Kidney epithelial cell (primary cell): ENCODE measurements around the gene TIMP2. TPM values are rescaled to one million over a fixed set of nuclear protein-coding genes. Genes with fewer than 3 reads are reported as not detected.

Source experiments
- DNase-seq: peaks from one replicate; pipeline ENCODE4 v3.0.0-alpha.2; 2010; ENCODE audit warnings: low read depth
- H3K27me3 ChIP-seq: 2 replicates; pipeline ENCODE4 v1.6.0; 2011; ENCODE audit warnings: low read length; ENCODE audit not compliant: control insufficient read depth, insufficient read depth
- H3K36me3 ChIP-seq: 2 replicates; pipeline ENCODE4 v1.5.1; 2011; ENCODE audit warnings: low read length; ENCODE audit not compliant: control insufficient read depth, insufficient read depth
- H3K4me3 ChIP-seq: 2 replicates; pipeline ENCODE4 v1.5.1; 2011; ENCODE audit warnings: low read depth, mild to moderate bottlenecking, control low read depth, low read length
- total RNA-seq: library from RNA; depleted of rRNA; stranded (reverse); fragments of >200 nt; gene quantifications from 2 replicates; pipeline ENCODE4 v1.2.3, GENCODE V29; 2015
- TF ChIP-seq, protein P1 (sequence below): IDR thresholded peaks from 2 replicates; pipeline ENCODE4 v1.5.1; 2011; ENCODE audit warnings: mild to moderate bottlenecking, moderate library complexity, low read length, control low read depth, inconsistent platforms; ENCODE audit not compliant: insufficient read depth, poor library complexity, severe bottlenecking

TIMP2 gene
- total RNA-seq, 1 donor from 2014 or later, result 130 TPM

DNA sequence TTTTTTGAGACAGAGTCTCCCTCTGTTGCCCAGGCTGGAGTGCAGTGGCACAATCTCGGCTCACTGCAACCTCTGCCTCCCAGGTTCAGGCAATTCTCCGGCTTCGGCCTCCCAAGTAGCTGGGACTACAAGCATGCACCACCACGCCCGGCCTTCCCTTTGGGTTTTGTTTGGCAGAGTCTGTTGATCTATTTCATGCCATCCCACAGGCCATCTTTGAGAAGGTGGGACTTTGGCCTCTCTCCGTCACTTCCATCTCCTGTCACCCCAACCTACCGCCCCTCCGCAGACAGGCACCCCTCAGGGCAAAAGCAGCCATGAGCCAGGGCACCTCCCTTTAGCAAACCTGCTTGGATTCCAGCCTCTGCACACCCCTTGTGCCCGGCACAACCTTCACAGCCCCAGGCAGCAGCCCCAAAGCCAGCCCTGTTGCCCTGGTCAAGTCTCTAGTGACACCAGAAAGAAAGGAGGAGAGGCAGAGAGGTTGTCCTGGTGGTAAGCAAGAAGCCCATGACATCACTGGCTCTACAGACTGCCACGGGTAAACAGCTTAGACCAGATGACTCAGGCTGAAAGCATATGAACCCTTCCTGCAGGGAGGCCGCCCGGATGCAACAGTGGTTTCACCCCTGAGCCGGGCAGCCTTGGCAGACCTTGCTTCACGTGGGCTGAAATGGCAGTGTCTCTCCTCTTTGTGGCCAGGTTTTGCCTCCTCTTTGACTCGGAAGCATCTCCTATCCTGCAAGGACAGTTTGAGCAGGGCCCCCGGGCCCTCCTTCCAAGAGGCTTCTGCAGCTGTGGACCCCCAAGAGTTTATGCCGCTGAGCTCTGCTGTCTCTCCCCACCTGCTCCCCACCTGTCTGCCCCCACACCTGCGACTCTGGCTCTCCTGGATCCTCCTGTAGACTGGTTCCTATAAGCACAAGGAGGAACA lies 8.1 kb upstream of the TIMP2 start:
- TF ChIP-seq, protein P1, sequence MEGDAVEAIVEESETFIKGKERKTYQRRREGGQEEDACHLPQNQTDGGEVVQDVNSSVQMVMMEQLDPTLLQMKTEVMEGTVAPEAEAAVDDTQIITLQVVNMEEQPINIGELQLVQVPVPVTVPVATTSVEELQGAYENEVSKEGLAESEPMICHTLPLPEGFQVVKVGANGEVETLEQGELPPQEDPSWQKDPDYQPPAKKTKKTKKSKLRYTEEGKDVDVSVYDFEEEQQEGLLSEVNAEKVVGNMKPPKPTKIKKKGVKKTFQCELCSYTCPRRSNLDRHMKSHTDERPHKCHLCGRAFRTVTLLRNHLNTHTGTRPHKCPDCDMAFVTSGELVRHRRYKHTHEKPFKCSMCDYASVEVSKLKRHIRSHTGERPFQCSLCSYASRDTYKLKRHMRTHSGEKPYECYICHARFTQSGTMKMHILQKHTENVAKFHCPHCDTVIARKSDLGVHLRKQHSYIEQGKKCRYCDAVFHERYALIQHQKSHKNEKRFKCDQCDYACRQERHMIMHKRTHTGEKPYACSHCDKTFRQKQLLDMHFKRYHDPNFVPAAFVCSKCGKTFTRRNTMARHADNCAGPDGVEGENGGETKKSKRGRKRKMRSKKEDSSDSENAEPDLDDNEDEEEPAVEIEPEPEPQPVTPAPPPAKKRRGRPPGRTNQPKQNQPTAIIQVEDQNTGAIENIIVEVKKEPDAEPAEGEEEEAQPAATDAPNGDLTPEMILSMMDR, result no peak
- DNase-seq, result peak; percentile 97
- Histone ChIP-seq H3K4me3 (no peak overlapping the region), H3K27me3 (no peaks in the 10 kb centered on the region), H3K36me3 (no peaks in the 10 kb centered on the region)

DNA sequence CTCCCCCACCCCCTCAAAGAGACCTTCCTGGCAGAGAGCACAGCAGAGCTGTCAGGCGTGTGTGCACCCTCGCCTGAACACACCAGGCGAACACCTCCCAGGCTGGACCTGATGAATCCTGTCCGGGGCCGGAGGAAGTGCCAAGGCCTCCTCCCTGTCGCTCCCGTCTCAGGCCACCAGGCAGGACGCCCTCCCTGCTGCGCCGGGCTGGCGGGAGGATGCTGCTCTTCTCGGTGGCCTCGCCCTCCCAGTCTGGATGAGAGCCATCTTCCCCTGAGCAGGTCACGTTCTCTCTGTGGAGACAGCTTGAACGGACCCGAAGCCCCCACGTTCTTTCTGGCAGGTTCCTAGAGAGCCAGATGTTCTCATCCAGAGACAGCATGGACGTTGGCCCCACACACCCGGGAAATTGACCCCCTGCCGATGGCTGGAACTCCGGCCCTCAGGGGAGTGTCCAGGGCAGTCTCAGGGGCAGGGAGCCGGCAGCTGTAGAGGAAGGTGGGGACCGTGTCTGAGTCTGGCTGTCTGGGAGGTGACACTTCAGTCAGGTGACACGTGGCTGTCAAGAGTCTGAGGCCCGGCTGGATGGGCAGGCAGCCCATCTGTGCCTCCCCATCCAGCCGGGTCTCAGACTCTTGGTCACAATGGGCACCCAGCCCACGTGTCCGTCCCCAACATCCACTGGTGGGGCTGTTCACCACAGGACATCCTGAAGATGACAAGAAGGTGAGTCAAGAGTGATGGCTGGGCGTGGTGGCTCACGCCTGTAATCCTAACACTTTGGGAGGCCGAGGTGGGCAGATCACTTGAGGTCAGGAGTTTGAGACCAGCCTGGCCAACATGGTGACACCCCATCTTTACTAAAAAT lies 5.0 kb upstream of the TIMP2 start:
- Histone ChIP-seq H3K4me3 (no peak overlapping the region), H3K36me3 (no peaks in the 10 kb centered on the region), H3K27me3 (no peaks in the 10 kb centered on the region)
- TF ChIP-seq, protein P1, result no peak
- no peak for DNase-seq

DNA sequence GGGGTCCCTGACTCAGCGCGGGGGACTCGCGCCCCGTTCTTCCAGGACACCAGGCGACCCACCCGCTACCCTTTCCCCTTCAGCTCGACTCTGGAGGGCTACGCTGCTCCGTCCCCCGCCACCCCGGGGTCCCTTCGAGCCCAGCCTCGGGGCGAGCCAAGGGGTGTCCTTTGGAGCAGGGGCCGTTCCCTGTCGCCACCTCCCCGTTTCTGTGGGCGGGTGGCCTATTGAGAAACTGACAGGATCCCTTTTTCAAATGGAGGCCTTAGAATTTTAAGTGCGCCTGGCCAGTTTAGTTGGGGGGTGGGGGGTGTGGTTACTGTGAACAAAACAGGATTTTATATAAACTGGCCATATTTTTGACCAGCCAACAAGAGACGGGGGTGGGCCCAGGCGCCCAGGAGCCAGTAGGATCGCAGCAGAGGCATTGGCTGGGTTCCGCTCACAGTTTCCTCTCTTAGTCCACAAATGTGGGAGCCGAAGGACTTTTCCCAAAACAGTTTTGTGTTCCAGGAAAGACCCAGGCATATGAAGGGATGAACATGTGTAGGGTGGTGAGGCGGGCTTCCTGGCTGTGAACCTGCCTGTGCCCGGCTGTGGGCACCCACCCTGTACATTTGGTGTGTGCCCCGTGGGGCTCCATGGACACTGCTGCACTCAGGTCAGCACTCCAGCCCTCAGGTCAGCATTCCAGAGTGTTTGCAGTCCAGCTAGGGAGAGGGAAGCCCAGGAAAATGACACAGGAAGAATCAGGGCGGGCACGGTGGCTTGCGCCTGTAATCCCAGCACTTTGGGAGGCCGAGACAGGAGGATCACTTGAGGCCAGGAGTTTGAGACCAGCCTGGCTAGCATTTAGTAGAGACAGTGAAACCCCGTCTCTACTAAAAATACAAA lies 722 bp upstream of the TIMP2 start:
- H3K4me3 ChIP-seq, result peak overlapping the region; percentile 48
- no peaks in the 10 kb centered on the region for H3K36me3 ChIP-seq
- TF ChIP-seq, protein P1, result no peak
- no peak for DNase-seq
- no peaks in the 10 kb centered on the region for H3K27me3 ChIP-seq

DNA sequence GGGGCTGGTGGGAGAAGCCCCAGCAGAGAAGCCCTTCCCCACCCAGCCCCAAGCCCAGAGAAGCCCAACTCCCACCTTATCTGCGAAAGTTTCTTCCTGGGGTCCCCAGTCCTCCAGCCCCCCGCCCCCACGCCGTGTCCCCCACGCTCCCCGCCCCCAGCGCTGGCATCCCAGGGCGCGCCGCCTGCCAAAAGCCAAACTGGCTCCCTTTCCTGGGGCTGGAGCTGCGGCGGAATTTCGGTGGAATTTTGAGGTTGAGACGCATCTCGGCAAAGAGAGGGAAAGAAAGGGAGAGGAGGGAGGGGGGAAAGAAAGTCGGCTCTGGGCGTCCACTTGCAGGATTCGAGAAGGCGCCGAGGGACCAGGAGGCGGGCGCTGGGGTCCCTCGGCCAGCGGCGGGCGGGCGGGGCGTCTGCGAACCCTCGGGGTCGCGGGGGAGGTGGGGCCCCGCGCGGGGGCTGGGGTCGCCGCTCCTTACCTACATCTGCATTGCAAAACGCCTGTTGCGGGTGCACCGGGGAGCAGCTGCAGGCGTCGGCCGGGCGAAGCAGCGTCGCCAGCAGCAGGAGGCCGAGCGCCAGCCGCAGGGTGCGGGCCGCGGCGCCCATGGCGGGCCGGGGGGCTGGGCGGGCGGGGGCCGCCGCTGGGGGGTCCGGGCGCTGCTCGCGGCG lies 571 bp downstream of the TIMP2 start:
- TF ChIP-seq, protein P1, result no peak
- DNase-seq, result no peak
- no peaks in the 10 kb centered on the region for H3K27me3 ChIP-seq
- H3K36me3 ChIP-seq, result no peaks in the 10 kb centered on the region
- peak overlapping the region; percentile 51 for H3K4me3 ChIP-seq
